GM19372 (cell line): ENCODE measurements around the gene NUDT7.

Experiments used
- ATAC-seq: cut with Tn5 transposase; IDR thresholded peaks from one replicate; pipeline ENCODE4 v1.9.1; 2021; ENCODE audit warnings: mild to moderate bottlenecking, low read depth, moderate library complexity; ENCODE audit not compliant: unreplicated experiment

The NUDT7 gene

DNA sequence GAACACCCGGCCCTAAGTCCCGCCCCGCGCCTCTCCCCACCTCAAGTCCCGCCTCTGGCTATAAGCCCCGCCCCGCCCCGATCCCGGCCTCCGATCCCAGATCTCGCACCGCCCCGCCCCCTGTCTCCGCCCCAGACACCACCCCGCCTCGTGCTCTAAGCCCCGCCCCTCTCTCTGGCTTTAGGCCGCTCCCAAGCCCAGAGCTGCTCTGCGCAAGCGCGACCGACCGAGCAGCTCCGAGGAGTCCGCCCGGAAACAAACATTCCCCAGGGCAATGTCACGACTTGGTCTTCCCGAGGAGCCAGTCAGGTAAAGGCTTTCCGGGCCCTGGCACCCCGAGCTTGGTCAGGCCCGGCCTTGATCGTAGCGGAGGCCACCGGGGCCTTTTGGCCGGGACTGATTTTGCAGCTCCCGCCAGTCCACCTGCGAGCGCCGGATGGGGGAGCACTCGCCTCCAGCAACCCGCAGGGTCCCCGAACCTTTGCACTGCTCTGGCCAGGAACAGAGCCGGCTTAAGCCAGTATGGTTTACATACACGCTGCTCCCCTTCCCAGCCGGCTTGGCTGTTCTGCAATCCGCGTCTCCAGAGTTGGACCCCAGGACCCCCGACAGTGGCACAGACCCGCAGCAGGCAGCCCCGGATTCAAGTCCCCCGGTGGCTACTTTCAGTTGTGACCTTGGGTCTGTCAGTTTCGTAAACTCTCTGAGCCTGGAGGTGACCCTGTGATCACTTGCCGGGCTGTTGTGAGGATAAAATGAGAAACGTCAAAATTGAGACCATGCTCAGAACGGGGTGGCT is at the start of gene NUDT7:
Gene NUDT7 (plus strand): TSS at position 206 of the 799 bp plus-strand sequence. CDS start 69 bp downstream, at position 275.
- ATAC-seq: peak; percentile 87

DNA sequence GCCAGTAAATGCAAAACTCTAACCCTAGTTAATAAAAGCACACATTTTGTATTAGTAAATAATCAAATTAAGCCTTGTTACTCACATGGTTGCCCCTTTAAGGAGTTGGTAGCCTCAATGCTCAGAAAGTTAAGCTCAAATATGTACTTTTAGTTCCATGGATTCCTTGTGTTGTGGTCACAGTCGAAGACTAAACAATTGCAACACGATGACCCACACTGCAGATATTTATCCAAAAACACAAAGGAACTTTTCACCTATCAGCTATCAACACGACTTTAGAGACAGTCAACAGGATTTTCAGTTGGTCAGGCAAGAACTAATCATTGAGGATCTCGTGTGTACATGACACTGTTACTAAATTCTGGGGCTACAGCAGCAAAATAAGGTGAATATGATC is 47.4 kb upstream of the NUDT7 start:
- no peak for ATAC-seq

DNA sequence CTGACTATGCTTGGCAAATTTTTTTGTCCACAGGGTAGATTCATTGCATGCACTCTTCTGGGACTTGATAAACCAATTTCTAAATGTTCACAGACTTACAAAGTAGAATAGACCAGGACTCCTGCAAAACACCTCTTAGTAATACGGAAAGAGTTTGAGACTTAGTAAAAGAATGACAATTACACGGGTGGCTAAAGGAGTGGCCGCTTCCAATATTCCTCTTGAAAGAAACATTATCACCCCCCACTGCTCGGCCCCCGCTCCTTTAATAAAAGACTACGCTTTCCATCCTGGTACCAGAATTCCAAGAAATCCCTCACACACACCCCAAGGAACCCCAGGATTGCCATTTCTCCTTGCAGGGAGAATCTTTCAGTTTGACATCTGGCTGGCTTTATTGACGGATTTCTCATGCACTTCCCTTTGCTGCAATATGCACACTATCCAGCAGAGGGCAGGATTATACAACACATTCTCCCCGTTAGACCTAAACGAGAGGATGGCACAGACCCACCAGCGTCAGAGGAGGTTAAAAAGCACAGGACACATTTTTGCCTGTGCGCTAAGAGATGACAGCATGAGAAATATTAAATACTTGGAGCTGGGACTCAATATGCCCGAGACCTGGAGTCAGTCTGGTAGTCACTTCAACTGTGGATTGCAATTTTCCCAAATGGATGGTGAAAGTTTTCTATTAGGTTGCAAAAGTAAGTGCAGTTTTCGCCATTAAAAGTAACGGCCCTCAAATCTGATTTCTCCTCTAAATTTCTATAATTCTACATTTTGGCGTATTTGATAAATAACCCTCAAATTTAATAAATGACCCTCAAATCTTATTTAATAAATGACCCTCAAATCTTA is 46.6 kb upstream of the NUDT7 start:
- peak; percentile 61 for ATAC-seq

DNA sequence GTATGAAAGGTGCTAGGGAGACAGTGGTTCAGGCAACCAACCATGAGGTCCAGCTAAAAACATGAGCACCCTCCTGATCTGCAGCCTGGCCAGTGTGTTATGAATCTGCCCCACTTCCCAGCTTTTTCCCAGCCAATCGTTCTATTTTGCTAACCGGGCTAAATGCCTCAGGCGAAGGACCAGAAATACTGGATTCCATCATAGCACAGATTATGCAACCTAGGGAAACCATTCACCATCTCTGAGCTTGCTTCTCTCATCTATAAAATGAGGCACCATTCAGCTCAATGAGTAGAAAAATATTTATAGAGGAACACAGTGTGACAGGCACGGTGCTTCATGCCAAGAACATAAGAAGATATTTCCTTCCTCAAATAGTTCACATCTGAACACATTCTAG is 45.2 kb upstream of the NUDT7 start:
- no peak for ATAC-seq

DNA sequence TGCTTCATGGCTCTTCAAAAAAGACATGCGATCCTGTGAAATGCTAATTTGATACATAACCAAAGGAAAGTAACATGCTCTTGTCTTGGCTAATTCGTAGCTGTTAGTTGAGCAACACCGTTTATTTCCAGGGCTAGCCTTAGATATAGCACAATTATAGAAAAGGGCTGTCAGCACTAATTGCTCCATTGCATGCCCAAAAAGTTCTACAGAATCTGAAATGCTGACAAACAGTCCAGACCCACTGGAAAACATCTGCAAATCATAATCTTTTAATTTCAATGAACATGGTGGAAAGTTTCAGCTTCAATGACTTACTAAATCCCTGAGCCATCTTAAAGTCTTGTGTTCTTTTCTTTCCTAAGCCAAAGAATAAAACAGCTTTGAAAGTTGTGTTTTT is 42.9 kb upstream of the NUDT7 start:
- ATAC-seq: no peak

DNA sequence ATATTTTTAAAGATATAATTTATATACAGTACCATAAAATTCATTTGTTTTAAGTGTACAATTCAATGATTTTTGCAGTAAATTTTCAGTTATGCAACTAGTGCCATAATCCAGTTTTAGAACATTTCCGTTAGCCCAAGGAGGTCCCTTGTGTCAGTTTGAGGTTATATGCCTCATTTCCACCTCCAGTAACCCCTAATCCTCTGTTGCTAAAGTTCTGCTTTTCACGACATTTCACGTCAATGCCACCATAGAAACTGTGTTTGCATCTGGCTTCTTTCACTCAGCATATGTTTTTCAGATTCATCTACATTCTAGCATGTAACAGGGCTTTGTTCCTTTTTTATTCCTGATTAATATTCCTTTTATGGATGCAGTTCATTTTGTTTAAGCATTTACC is 42.4 kb upstream of the NUDT7 start:
- no peak for ATAC-seq

DNA sequence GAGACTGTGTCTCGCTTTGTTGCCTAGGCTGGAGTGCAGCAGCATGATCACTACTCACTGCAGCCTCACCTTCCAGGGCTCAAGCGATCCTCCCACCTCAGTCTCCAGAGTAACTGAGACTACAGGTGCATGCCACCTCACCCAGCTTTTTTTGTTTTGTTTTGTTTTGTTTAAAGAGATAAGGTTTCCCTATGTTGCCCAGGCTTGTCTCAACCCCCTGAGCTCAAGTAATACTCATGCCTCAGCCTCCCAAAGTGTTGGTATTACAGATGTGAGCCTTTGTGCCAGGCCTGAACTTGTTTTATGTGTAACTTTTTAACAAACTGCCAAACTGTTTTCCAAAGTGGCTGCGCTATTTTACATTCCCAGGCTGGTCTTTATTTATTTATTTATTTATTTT is 41.8 kb upstream of the NUDT7 start:
- no peak for ATAC-seq

DNA sequence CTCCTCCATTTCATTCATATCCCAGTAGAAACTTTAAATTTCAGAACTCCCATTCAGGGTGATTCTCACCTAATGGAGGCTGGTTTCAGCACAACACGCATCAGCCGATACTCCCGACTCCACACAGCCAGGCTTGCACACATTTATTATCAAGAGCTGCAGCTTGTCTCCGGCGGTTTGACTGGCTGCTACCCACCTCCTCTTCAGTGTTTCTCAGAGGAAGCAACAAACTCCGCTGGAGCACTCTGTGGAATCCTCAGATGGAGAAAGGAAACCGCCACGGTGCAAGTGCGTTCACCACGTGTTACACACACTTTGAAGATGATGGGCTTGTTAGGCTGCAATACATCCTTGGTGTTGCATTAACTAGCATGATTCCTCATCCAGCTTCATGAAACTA is 39.7 kb upstream of the NUDT7 start:
- ATAC-seq: no peak

DNA sequence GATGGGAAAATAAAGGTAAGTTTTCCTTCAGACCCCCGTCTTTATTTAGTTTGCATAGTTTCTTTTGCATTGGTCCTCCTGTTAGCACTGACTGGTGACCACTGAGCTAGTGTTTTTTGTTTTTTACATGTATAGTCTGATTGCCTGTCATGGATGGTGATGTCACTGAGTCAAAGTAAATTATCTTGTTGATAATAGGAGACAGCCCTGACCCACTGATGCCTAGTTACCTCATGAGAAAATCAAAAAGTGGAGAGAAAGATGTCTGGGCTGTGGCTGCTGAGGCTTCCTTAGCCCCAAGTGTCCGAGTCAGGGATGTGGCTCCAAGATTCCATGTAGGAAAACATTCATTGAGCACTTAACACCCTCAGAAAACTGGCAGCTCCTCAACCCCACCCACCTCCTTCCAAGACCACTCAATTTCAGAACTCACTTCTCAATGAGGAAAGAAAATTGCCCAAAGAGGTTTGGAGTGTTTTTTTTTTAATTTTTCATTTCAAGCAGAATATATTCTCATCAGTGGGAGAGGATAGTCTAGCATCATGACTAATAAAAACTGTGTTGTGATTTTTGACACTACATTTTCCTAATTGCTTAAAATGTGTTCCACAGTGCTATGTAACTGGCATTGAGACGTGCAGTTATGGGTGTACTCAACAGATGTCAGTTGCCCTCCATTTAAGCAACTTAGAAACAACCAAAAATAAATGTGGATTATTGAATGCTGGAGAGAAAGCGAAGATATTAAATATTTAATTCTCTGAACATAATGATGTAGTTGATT is 38.7 kb upstream of the NUDT7 start:
- no peak for ATAC-seq

DNA sequence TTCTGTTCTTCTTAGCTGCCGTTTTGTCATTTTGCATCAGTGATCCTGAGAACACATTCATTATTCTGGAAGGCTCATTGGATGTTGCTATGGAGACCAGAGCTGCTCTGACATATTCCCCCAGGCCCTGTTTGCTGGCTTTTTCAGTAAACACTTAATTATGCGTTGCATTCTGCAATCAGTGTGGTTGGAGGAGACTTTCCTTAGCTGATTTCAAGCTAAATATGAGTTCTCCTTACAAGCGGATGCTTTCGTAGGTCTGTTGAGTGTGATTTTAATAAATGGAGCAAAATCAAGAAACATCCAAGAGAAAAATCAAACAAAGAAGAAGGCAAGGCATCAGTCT is 38.2 kb upstream of the NUDT7 start:
- ATAC-seq: no peak

DNA sequence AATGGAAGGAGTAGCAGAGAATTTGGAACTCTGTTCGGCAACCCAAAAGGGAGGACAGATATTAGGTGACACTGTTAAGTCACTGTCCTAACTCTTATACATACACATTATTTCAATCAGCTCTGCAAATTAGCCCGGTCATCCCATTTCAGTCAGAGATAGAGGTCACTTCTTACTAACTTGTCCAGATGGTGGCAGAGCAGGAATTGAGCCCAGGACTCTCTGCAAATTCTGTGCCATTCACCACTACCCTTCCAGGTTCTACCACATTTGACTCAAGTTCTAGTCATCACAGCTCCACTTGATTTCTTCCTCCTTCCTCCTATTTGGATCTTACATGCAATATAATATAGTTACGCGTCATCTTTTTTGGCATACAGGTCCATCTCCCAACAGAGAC is 35.9 kb upstream of the NUDT7 start:
- ATAC-seq: no peak

DNA sequence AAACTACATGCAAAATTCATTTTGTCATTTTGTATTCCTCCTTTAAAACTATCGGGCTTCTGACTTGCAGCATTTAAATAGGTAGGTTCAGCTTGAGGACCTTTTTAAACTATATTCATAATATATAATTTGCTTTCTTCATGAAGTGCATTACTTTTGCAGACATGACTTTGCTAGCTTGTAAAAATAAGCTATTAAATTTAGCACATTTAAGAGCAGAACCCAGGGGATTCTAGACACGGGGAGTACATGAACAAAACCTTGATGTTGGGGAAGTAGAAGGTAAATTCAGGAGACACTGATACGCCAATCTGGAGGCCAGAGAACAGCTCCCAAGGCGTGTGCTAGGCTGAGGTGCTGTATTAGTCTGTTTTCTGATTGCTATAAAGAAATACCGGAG is 32.3 kb upstream of the NUDT7 start:
- ATAC-seq: no peak

DNA sequence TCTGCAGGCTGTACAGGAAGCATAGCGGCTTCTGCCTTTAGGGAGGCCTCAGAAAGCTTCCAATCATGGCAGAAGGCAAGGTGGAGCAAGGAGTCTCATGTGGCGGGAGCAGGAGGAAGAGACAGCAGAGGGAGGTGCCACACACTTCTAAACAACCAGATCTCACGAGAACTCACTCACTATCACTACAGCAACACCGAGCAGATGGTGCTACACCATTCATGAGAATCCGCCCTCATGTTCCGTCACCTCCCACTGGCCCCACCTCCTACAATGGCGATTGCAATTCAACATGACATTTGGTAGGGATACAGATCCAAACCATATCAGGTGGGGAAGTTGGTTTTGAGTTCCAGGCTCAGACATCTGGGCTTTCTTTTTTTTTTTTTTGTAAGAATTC is 31.9 kb upstream of the NUDT7 start:
- ATAC-seq: no peak

DNA sequence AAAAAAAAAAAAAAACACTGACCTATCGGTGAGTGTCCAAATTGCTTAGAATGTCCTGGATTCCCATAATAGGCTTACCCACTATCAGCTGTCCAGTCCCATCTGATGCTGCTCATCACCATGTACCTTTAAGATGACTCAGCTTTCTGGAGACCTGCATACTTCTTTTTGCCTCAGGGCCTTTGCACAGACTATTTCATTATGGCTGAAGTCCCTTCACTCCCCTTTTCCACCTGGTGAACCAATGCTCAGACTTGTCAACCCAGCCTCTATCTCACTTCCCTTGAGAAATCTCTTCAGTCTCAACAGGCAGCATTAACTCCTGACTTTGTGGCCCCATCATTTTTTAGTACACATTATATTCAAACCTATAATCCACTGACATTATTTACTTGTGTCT is 29.7 kb upstream of the NUDT7 start:
- no peak for ATAC-seq

DNA sequence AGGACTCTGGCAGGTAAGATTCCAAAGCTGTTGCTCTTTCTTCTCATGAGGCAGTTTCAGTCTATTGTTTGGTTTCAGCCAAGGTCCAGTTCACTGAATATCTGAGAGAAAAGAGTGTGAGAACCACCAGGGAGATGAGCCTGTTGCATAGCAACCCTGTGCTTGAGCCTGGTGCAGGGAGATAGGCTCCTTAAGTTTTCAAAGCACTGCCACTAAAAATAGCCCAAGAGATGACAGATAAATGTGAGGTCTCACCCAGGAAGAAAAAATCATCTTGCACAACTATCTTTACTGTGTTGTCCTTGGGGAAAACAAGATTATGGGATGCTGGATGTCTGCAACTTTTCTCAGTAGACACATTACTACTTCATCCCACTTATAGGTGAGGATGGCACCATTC is 26.2 kb upstream of the NUDT7 start:
- ATAC-seq: no peak

DNA sequence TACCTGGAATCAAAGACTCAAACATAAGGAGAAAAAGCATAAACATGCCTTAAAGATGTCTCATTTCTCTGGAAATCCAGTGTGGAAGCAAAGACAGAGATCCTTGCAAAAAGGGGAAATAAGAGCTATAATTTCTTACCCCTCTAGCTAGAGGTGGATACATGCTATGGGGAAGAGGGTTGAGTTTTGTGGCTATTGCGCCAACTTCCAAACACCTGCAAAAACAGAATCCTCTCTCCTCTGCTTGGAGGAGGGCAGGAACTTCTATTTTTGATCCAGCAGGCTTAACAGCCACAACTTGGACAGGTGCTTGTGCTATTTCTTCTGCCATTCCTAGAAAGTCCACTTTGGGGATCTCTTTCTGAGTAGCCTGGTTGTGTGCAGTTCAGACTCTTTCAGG is 21.5 kb upstream of the NUDT7 start:
- no peak for ATAC-seq

DNA sequence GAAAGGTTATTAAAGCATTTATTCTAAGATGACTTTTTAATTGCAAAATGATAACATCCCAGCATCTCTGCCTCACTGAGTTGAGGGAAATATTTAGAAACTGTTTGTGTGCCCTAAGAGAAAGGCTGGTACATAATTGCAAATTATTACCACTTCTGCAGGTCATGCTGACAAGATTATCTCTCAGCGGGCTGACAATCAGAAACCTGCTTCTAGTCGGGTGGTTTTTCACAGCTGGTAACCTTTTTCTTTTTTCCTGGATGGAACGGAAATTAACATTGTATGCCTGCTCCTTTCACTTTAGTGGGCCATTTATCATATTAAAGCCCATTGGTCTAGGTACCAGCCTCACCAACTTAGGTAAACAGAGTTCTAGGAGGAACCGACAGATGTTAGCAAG is 17.0 kb upstream of the NUDT7 start:
- no peak for ATAC-seq

DNA sequence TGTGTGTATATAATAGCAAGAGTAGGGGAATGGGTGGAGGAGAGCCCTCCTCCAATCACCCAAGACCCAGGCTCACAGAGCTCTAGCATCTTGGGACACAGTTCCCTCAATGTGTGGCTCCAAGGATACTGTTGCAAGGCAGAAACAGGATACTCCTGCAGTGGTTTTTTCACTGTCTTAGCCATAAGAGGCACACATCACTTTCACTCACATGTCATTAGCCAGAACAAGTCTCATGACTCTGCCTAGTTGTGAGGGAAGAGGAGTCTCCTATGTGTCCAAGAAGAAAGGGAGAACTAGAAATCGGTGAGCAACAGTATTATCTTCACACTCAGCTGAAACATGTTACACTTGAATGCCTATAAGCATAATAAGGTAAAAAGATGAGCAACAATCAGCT is 11.1 kb upstream of the NUDT7 start:
- ATAC-seq: no peak

DNA sequence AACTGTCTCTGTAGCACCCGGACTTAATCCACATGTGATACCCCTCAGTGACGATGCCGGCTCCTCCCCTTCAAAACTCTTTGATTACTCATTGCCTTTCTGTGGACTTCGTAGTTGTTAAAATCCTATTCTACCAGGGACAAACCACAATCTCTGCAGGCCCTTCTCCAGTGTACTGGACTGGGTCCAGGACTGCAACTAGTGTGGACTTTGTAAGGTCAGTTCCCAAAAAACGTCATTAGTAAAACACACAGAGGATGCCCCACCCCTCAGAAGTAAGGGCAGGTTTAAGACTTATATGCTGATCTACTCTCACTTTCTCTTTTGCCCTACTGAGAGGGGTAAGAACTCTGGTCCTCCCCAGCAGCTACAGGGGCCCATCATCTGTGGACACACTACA is 10.5 kb upstream of the NUDT7 start:
- ATAC-seq: no peak

DNA sequence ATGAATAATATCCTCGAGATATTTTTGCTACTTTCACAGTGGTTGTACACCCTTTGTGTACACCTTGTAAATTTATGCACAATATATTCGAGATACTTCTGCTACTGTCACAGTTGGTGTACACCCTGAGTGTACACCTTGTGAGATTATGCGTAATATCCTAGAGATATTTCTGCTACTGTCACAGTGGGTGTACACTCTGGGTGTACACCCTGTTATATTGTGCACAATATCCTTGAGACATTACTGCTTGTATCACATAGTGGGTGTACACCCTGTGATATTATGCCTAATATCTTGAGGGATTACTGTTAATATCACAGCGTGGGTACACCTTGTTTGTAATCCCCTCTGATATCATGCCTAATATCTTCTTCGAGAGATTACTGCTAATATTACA is 7.2 kb upstream of the NUDT7 start:
- ATAC-seq: no peak

DNA sequence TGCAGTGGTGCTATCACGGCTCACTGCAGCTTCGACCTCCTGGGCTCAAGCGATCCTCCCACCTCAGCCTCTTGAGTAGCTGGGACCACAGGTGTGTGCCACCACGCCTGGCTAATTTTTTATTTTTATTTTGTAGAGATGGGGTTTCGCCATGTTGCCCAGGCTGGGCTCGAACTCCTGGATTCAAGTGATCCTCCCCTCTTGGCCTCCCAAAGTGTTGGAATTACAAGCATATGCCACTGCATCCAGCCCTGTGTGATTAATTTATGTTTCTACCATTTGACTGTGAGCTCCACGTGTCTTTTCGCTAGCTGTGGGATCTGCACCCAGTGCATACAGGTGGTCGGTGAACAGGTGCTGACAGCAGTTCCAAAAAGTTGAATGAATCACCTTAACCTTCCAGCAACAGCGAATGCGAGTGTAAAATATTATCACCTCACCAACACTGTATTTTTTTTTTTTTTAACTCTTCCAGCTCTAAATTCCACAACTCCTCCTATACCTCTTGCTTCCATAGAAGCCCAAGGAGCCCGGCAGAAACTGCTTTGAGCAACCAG is 484 bp upstream of the NUDT7 start:
- peak; percentile 26 for ATAC-seq
